Measurements from ENCODE around the gene FAR1.
A peak's percentile ranks its signal among the peaks of the same experiment; 100 is the strongest.
"Not testable (repeated sequence)": the region's sequence is repeated elsewhere in the genome, so short reads cannot be mapped to it uniquely, and the experiment has no call there.

FAR1 gene

GRCh38 chr11:13668102-13668956, at the start of gene FAR1:
Gene FAR1 (plus strand): TSS chr11:13668668. CDS start chr11:13694766, 26,098 bp downstream.
- DNase-seq (ENCODE audit: low read depth in 3 of 3) = peak; percentile 91 to 94 (median 92)

GRCh38 chr11:13620063-13620462, 48.4 kb upstream of the FAR1 start:
- no peak for DNase-seq (ENCODE audit: low read depth in 3 of 3)

- not testable (repeated sequence) for DNase-seq (ENCODE audit: low read depth in 3 of 3)
Observed at GRCh38 chr11:13626818-13627217, 41.6 kb upstream of the FAR1 start.

- DNase-seq (ENCODE audit: low read depth in 3 of 3) = not testable (repeated sequence)
Observed at GRCh38 chr11:13628634-13629033, 39.8 kb upstream of the FAR1 start.

GRCh38 chr11:13629779-13630178, 38.7 kb upstream of the FAR1 start:
- DNase-seq (ENCODE audit: low read depth in 3 of 3) = no peak

- no peak for DNase-seq (ENCODE audit: low read depth in 3 of 3)
Observed at GRCh38 chr11:13635290-13635689, 33.2 kb upstream of the FAR1 start.

- no peak for DNase-seq (ENCODE audit: low read depth in 3 of 3)
Observed at GRCh38 chr11:13635804-13636203, 32.7 kb upstream of the FAR1 start.

- DNase-seq (ENCODE audit: low read depth in 3 of 3) = no peak
Observed at GRCh38 chr11:13637125-13638069, 31.1 kb upstream of the FAR1 start.

GRCh38 chr11:13638422-13638821, 30.0 kb upstream of the FAR1 start:
- DNase-seq (ENCODE audit: low read depth in 3 of 3) = no peak

GRCh38 chr11:13644997-13645687, 23.3 kb upstream of the FAR1 start:
- DNase-seq (ENCODE audit: low read depth in 3 of 3) = no peak

- no peak for DNase-seq (ENCODE audit: low read depth in 3 of 3)
Observed at GRCh38 chr11:13647391-13647790, 21.1 kb upstream of the FAR1 start.

- no peak for DNase-seq (ENCODE audit: low read depth in 3 of 3)
Observed at GRCh38 chr11:13649619-13650018, 18.8 kb upstream of the FAR1 start.

GRCh38 chr11:13651515-13651914, 17.0 kb upstream of the FAR1 start:
- DNase-seq (ENCODE audit: low read depth in 3 of 3) = not testable (repeated sequence)

GRCh38 chr11:13661074-13661623, 7.3 kb upstream of the FAR1 start:
- no peak for DNase-seq (ENCODE audit: low read depth in 3 of 3)

- no peak for DNase-seq (ENCODE audit: low read depth in 3 of 3)
Observed at GRCh38 chr11:13663631-13664071, 4.8 kb upstream of the FAR1 start.

- DNase-seq (ENCODE audit: low read depth in 3 of 3) = no peak
Observed at GRCh38 chr11:13664351-13664750, 4.1 kb upstream of the FAR1 start.

- no peak for DNase-seq (ENCODE audit: low read depth in 3 of 3)
Observed at GRCh38 chr11:13666708-13667107, 1.8 kb upstream of the FAR1 start.

- no peak for DNase-seq (ENCODE audit: low read depth in 3 of 3)
Observed at GRCh38 chr11:13667245-13667644, 1.2 kb upstream of the FAR1 start.

GRCh38 chr11:13667795-13668101, 720 bp upstream of the FAR1 start:
- no peak for DNase-seq (ENCODE audit: low read depth in 3 of 3)

- DNase-seq (ENCODE audit: low read depth in 3 of 3) = peak; percentile 27 to 49 (median 31)
Observed at GRCh38 chr11:13668957-13669521, 571 bp downstream of the FAR1 start.

Data from stimulated activated CD4-positive, alpha-beta T cell treated with anti-CD3 and anti-CD28 coated beads, TNF-alpha, amount 100 ng/mL, for 4 hours (primary cell).